Measurements from ENCODE around the gene TMEM233.

The TMEM233 gene

DNA sequence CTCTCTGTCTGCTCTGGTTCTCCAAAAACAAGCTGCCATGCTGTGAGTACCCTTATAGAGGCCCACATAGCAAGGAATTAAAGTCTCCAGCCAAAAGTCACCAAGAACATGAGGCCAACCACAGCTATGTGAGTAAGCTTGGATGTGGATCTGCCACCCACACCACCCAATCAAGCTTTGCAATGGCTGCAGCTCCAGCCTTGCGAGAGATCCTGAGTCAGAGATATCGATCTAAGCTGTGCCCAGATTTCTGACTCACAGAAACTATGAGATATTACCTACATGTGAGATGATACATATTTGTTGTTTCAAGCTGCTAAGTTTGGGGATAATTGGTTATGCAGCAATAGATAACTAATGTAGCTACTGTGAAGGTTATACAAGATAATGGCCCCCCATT, 15.5 kb upstream of the TMEM233 start:
- TF ChIP-seq, protein P1, sequence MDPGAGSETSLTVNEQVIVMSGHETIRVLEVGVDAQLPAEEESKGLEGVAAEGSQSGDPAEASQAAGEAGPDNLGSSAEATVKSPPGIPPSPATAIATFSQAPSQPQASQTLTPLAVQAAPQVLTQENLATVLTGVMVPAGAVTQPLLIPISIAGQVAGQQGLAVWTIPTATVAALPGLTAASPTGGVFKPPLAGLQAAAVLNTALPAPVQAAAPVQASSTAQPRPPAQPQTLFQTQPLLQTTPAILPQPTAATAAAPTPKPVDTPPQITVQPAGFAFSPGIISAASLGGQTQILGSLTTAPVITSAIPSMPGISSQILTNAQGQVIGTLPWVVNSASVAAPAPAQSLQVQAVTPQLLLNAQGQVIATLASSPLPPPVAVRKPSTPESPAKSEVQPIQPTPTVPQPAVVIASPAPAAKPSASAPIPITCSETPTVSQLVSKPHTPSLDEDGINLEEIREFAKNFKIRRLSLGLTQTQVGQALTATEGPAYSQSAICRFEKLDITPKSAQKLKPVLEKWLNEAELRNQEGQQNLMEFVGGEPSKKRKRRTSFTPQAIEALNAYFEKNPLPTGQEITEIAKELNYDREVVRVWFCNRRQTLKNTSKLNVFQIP (CRISPR knock-in tag; IDR thresholded peaks at IDR 0.05; ENCODE audit: borderline replicate concordance, low read depth) = no peak
- TF ChIP-seq ZC3H10 (CRISPR knock-in tag; IDR thresholded peaks at IDR 0.05) = no peak
- no peak for TF ChIP-seq ZNF70 (CRISPR knock-in tag; IDR thresholded peaks at IDR 0.05)
- TF ChIP-seq, protein P2, sequence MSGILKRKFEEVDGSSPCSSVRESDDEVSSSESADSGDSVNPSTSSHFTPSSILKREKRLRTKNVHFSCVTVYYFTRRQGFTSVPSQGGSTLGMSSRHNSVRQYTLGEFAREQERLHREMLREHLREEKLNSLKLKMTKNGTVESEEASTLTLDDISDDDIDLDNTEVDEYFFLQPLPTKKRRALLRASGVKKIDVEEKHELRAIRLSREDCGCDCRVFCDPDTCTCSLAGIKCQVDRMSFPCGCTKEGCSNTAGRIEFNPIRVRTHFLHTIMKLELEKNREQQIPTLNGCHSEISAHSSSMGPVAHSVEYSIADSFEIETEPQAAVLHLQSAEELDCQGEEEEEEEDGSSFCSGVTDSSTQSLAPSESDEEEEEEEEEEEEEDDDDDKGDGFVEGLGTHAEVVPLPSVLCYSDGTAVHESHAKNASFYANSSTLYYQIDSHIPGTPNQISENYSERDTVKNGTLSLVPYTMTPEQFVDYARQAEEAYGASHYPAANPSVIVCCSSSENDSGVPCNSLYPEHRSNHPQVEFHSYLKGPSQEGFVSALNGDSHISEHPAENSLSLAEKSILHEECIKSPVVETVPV (CRISPR knock-in tag; IDR thresholded peaks at IDR 0.05) = no peak
- TF ChIP-seq ARNTL (CRISPR knock-in tag; IDR thresholded peaks at IDR 0.05; ENCODE audit: borderline replicate concordance, low read depth) = no peak
- TF ChIP-seq ZFP30 (CRISPR knock-in tag; IDR thresholded peaks at IDR 0.05) = no peak
- TF ChIP-seq OSR1 (CRISPR knock-in tag; IDR thresholded peaks at IDR 0.05) = no peak
- TF ChIP-seq BACH2 (CRISPR knock-in tag; IDR thresholded peaks at IDR 0.05; ENCODE audit: borderline replicate concordance) = no peak
- TF ChIP-seq GLIS3 (CRISPR knock-in tag; IDR thresholded peaks at IDR 0.05) = no peak
- no peak for TF ChIP-seq ISL1 (CRISPR knock-in tag; IDR thresholded peaks at IDR 0.05)
- no peak for TF ChIP-seq ZNF565 (CRISPR knock-in tag; conservative IDR thresholded peaks at IDR 0.05; ENCODE audit: low read depth)
- no peak for TF ChIP-seq ZNF8 (CRISPR knock-in tag; IDR thresholded peaks at IDR 0.05)
- TF ChIP-seq TOX (CRISPR knock-in tag; IDR thresholded peaks at IDR 0.05; ENCODE audit: borderline replicate concordance) = no peak
- TF ChIP-seq ZFP3 (CRISPR knock-in tag; IDR thresholded peaks at IDR 0.05) = no peak

DNA sequence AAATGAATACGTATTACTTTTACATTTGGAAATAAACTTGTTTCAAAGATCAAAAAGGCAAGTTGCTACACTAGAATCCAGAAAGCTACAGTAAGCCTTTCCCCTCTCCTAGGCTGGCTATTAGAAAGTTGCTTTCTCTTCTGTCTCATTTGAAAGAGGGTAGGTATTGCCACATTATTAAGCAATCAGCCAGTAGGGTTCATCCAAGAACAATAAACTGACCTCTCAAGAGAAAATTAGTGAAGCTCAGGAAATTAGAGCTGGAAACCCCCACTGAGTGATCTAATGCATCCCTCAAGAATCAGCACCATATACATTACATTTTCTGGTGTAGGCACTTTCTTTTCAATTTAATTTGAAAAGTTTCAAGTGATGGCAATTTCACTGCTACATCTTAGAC, 4.5 kb upstream of the TMEM233 start:
- TF ChIP-seq, protein P1 (CRISPR knock-in tag; IDR thresholded peaks at IDR 0.05; ENCODE audit: borderline replicate concordance, low read depth) = no peak
- TF ChIP-seq ESRRG (CRISPR knock-in tag; IDR thresholded peaks at IDR 0.05) = no peak
- TF ChIP-seq, protein P3, sequence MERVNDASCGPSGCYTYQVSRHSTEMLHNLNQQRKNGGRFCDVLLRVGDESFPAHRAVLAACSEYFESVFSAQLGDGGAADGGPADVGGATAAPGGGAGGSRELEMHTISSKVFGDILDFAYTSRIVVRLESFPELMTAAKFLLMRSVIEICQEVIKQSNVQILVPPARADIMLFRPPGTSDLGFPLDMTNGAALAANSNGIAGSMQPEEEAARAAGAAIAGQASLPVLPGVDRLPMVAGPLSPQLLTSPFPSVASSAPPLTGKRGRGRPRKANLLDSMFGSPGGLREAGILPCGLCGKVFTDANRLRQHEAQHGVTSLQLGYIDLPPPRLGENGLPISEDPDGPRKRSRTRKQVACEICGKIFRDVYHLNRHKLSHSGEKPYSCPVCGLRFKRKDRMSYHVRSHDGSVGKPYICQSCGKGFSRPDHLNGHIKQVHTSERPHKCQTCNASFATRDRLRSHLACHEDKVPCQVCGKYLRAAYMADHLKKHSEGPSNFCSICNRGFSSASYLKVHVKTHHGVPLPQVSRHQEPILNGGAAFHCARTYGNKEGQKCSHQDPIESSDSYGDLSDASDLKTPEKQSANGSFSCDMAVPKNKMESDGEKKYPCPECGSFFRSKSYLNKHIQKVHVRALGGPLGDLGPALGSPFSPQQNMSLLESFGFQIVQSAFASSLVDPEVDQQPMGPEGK (CRISPR knock-in tag; IDR thresholded peaks at IDR 0.05; ENCODE audit: borderline replicate concordance) = no peak
- TF ChIP-seq, protein P2 (CRISPR knock-in tag; IDR thresholded peaks at IDR 0.05) = no peak
- TF ChIP-seq BACH2 (CRISPR knock-in tag; IDR thresholded peaks at IDR 0.05; ENCODE audit: borderline replicate concordance) = no peak
- TF ChIP-seq ZFP3 (CRISPR knock-in tag; IDR thresholded peaks at IDR 0.05) = no peak
- no peak for TF ChIP-seq OSR1 (CRISPR knock-in tag; IDR thresholded peaks at IDR 0.05)
- no peak for TF ChIP-seq CSDC2 (CRISPR knock-in tag; IDR thresholded peaks at IDR 0.05)
- no peak for TF ChIP-seq ZC3H10 (CRISPR knock-in tag; IDR thresholded peaks at IDR 0.05)
- TF ChIP-seq ZNF70 (CRISPR knock-in tag; IDR thresholded peaks at IDR 0.05) = no peak
- TF ChIP-seq ZNF565 (CRISPR knock-in tag; conservative IDR thresholded peaks at IDR 0.05; ENCODE audit: low read depth) = no peak
- TF ChIP-seq ZNF8 (CRISPR knock-in tag; IDR thresholded peaks at IDR 0.05) = no peak
- TF ChIP-seq ARNTL (CRISPR knock-in tag; IDR thresholded peaks at IDR 0.05; ENCODE audit: borderline replicate concordance, low read depth) = no peak
- TF ChIP-seq, protein P4, sequence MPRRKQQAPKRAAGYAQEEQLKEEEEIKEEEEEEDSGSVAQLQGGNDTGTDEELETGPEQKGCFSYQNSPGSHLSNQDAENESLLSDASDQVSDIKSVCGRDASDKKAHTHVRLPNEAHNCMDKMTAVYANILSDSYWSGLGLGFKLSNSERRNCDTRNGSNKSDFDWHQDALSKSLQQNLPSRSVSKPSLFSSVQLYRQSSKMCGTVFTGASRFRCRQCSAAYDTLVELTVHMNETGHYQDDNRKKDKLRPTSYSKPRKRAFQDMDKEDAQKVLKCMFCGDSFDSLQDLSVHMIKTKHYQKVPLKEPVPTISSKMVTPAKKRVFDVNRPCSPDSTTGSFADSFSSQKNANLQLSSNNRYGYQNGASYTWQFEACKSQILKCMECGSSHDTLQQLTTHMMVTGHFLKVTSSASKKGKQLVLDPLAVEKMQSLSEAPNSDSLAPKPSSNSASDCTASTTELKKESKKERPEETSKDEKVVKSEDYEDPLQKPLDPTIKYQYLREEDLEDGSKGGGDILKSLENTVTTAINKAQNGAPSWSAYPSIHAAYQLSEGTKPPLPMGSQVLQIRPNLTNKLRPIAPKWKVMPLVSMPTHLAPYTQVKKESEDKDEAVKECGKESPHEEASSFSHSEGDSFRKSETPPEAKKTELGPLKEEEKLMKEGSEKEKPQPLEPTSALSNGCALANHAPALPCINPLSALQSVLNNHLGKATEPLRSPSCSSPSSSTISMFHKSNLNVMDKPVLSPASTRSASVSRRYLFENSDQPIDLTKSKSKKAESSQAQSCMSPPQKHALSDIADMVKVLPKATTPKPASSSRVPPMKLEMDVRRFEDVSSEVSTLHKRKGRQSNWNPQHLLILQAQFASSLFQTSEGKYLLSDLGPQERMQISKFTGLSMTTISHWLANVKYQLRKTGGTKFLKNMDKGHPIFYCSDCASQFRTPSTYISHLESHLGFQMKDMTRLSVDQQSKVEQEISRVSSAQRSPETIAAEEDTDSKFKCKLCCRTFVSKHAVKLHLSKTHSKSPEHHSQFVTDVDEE (CRISPR knock-in tag; IDR thresholded peaks at IDR 0.05) = no peak
- no peak for TF ChIP-seq RARB (CRISPR knock-in tag; IDR thresholded peaks at IDR 0.05)
- TF ChIP-seq TOX (CRISPR knock-in tag; IDR thresholded peaks at IDR 0.05; ENCODE audit: borderline replicate concordance) = no peak
- ATAC-seq = no peak

More for the DNA sequence above, 15.5 kb upstream of the TMEM233 start:
- peak; percentile 59 for ATAC-seq
